Hepatocyte (in vitro differentiated cells): Measurements from ENCODE around the gene POLA2.

Experiments
- CTCF ChIP-seq: fragments of 200-600 bp; sonication (generic); IDR thresholded peaks from 2 replicates; pipeline ENCODE4 v1.5.1; 2016; ENCODE audit warnings: antibody characterized with exemption, mild to moderate bottlenecking; ENCODE audit not compliant: poor library complexity
- EZH2 ChIP-seq: fragments of 200-600 bp; sonication (generic); IDR thresholded peaks from 2 replicates; pipeline ENCODE4 v1.6.1; 2016; ENCODE audit warnings: antibody characterized with exemption, mild to moderate bottlenecking, borderline replicate concordance
- EZH2phosphoT487 ChIP-seq: fragments of 200-600 bp; sonication (generic); IDR thresholded peaks from one replicate; pipeline ENCODE4 v1.6.1; 2018; ENCODE audit warnings: antibody characterized with exemption, mild to moderate bottlenecking, low read depth, moderate library complexity; ENCODE audit not compliant: unreplicated experiment, severe bottlenecking

GRCh38 chr11:65221026-65221425 is 40.7 kb upstream of the POLA2 start:
- TF ChIP-seq CTCF = no peak
- TF ChIP-seq EZH2 = no peak
- TF ChIP-seq EZH2phosphoT487 = no peak
